Measurements from ENCODE around the gene SMYD1.
"Not testable (repeated sequence)": the region's sequence is repeated elsewhere in the genome, so short reads cannot be mapped to it uniquely, and the experiment has no call there.

SMYD1 gene

DNA sequence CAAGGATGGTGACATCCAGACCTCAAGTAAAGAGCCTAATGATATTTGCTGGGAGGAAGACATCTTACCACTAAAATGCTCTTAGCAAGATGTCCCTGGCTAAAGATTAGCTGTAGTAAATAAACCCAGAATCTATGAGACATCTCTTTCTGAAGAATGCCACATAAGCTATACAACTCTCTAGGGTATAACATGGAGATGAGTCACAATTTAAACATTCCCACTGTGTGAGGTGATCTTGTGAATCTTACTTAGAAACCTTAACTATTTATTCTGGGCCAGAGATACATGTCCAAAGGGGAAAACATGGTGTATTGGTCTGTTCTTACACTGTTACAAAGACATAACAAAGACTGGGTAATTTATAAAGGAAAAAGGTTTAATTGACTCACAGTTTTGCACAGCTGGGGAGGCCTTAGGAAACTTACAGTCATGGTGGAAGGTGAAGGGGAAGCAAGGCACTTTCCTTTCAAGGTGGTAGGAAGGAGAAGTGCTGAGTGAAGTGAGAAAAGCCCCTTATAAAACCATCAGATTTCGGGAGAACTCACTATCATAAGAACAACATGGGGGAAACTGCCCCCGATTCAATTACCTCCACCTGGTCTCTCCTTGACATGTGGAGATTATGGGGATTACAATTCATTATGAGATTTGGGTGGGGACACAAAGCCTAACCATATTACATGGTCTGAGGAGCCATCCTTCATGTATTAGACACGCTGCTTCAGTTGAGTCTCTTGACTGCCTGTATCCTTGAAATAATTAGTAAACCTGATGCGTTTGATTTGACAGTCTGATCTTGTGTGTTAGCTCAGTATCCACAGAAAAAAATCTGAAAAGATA, 29.1 kb upstream of the SMYD1 start:
- Histone ChIP-seq H3K4me3 (ENCODE audit: low read length) (no peak overlapping the region), H3K36me3 (ENCODE audit: control insufficient read depth, insufficient read depth, low read length, severe bottlenecking) (peaks cover 34% of the 10 kb centered on the region), H3K9me3 (ENCODE audit: control insufficient read depth, low read length) (no peaks in the 10 kb centered on the region), H3K4me1 (ENCODE audit: control insufficient read depth, insufficient read depth, low read length) (peaks cover 16% of the 10 kb centered on the region), H3K9ac (ENCODE audit: low read length) (no peak overlapping the region), H3K27me3 (replicated peaks; ENCODE audit: control insufficient read depth, insufficient read depth, low read length) (no peaks in the 10 kb centered on the region)
- peak; percentile 74 for DNase-seq (ENCODE audit: low read depth)

DNA sequence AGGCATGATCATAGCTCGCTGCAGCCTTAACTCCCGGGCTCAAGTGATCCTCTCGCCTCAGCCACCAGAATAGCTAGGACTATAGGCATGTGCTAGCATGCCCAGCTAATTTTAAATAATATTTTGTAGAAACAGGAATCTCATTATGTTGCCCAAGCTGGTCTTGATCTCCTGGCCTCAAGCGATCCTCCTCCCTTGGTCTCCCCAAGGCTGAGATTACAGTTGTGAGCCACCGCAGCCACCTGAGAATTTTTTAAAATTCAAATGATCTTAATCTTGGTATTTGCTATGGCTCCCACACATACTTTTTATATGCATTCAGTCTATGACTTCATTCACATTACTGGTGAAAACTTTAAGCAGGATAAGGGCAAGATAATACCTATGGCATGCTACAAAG, 25.1 kb upstream of the SMYD1 start:
- no peaks in the 10 kb centered on the region for H3K27me3 ChIP-seq (replicated peaks; ENCODE audit: control insufficient read depth, insufficient read depth, low read length)
- H3K4me1 ChIP-seq (ENCODE audit: control insufficient read depth, insufficient read depth, low read length): peaks cover 18% of the 10 kb centered on the region
- no peaks in the 10 kb centered on the region for H3K36me3 ChIP-seq (ENCODE audit: control insufficient read depth, insufficient read depth, low read length, severe bottlenecking)
- no peaks in the 10 kb centered on the region for H3K9me3 ChIP-seq (ENCODE audit: control insufficient read depth, low read length)
- H3K4me3 ChIP-seq (ENCODE audit: low read length): no peak overlapping the region
- H3K9ac ChIP-seq (ENCODE audit: low read length): no peak overlapping the region
- no peak for DNase-seq (ENCODE audit: low read depth)

DNA sequence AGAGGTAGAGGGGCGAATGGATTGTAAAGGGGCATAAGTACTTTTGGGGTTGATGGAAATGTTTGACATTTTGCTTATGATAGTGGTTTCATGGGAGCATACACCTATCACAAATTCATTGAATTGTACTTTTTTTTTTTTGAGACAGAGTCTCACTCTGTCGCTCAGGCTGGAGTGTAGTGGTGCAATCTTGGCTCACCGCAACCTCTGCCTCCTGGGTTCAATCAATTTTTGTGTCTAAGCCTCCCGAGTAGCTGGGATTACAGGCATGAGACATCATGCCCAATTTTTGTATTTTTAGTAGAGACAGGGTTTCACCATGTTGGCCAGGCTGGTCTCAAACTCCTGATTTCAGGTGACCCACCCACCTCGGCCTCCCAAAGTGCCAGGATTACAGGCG, 22.1 kb upstream of the SMYD1 start:
- H3K36me3 ChIP-seq (ENCODE audit: control insufficient read depth, insufficient read depth, low read length, severe bottlenecking); DNase-seq (ENCODE audit: low read depth); H3K4me3 ChIP-seq (ENCODE audit: low read length); H3K4me1 ChIP-seq (ENCODE audit: control insufficient read depth, insufficient read depth, low read length); H3K27me3 ChIP-seq (replicated peaks; ENCODE audit: control insufficient read depth, insufficient read depth, low read length); H3K9me3 ChIP-seq (ENCODE audit: control insufficient read depth, low read length); H3K9ac ChIP-seq (ENCODE audit: low read length): not testable (repeated sequence)

DNA sequence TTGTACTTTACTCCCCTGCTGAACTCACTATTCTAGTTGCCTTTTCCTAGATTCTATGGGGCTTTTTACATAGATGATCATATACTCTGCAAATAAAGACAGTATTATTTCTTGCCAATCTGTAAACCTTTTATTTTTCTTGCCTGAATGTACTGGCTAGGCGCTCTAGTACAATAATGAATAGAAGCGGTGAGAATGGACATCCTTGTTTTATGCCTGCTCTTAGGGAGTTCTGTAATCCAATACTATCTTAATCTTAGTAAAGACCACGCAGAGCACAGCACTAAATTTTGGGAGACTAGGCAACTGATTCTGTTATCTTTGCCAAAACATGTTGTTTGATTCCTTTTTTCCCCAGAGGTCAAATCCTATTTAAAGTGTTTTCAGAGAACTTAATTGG, 19.1 kb upstream of the SMYD1 start:
- Histone ChIP-seq H3K36me3 (ENCODE audit: control insufficient read depth, insufficient read depth, low read length, severe bottlenecking) (peaks cover 5% of the 10 kb centered on the region), H3K9me3 (ENCODE audit: control insufficient read depth, low read length) (no peaks in the 10 kb centered on the region), H3K4me3 (ENCODE audit: low read length) (no peak overlapping the region), H3K4me1 (ENCODE audit: control insufficient read depth, insufficient read depth, low read length) (peaks cover 25% of the 10 kb centered on the region), H3K9ac (ENCODE audit: low read length) (no peak overlapping the region), H3K27me3 (replicated peaks; ENCODE audit: control insufficient read depth, insufficient read depth, low read length) (no peaks in the 10 kb centered on the region)
- DNase-seq (ENCODE audit: low read depth): no peak

DNA sequence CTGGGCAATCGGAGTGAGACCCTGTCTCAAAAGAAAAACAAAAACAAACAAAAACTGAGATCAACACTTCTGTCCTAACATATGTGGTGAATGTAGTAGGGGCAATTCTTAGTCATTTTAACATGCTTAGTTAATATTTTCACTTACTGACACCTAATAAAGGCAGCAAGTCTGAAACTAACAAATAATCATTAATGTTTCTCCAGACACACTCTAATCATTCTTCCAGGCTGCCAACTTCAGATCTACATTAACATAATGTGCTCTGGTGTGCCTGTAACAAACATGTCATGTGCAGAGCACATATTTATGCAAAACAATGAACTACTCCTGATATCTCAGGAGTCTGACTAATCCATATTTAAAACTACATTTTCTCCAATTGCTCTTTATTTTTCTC, 18.0 kb upstream of the SMYD1 start:
- DNase-seq (ENCODE audit: low read depth): no peak
- no peaks in the 10 kb centered on the region for H3K9me3 ChIP-seq (ENCODE audit: control insufficient read depth, low read length)
- no peak overlapping the region for H3K4me3 ChIP-seq (ENCODE audit: low read length)
- peaks cover 5% of the 10 kb centered on the region for H3K36me3 ChIP-seq (ENCODE audit: control insufficient read depth, insufficient read depth, low read length, severe bottlenecking)
- no peaks in the 10 kb centered on the region for H3K27me3 ChIP-seq (replicated peaks; ENCODE audit: control insufficient read depth, insufficient read depth, low read length)
- H3K4me1 ChIP-seq (ENCODE audit: control insufficient read depth, insufficient read depth, low read length): peaks cover 36% of the 10 kb centered on the region
- no peak overlapping the region for H3K9ac ChIP-seq (ENCODE audit: low read length)

DNA sequence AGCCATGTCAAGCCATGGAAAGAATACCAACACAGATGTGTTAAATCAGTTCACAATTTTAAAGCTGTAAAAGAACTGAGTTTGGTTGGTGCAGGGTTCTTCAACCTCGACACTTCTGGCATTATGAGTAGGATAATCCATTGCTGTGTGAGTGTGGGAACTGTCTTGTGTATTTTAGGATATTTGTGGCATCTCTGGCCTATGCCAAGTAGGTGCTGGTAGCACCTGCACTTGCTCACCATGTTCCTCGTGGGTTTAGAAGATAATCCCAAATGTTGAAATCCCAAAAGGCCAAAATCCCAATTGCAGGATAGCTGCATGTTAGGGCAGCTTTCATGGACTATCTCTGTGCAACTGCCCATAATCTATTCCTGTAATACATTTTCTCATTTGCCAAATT, 15.8 kb upstream of the SMYD1 start:
- no peak overlapping the region for H3K4me3 ChIP-seq (ENCODE audit: low read length)
- peaks cover 36% of the 10 kb centered on the region for H3K4me1 ChIP-seq (ENCODE audit: control insufficient read depth, insufficient read depth, low read length)
- no peak for DNase-seq (ENCODE audit: low read depth)
- no peaks in the 10 kb centered on the region for H3K27me3 ChIP-seq (replicated peaks; ENCODE audit: control insufficient read depth, insufficient read depth, low read length)
- H3K9ac ChIP-seq (ENCODE audit: low read length): no peak overlapping the region
- peaks cover 5% of the 10 kb centered on the region for H3K36me3 ChIP-seq (ENCODE audit: control insufficient read depth, insufficient read depth, low read length, severe bottlenecking)
- no peaks in the 10 kb centered on the region for H3K9me3 ChIP-seq (ENCODE audit: control insufficient read depth, low read length)

DNA sequence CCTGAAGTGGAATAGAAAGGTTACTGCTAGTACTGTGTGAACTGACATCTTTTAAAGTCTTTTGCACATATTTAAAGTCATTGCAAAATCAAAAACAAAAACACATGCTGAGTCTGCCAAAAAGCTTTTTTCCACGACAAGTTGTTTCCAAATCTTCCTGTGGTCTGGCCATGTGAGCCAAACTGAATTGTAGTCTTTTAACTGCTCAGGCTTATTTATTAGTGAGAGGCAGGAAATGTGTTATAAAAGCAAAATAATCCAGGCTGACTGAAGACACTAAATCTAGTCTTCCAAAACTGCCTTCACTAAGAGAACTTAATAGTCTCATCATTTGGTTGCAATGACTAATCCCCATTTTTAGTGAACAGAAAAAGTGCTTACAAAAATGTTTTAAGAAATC, 14.3 kb upstream of the SMYD1 start:
- no peaks in the 10 kb centered on the region for H3K9me3 ChIP-seq (ENCODE audit: control insufficient read depth, low read length)
- DNase-seq (ENCODE audit: low read depth): peak; percentile 85
- H3K9ac ChIP-seq (ENCODE audit: low read length): peak overlapping the region; percentile 99
- H3K4me1 ChIP-seq (ENCODE audit: control insufficient read depth, insufficient read depth, low read length): peaks cover 36% of the 10 kb centered on the region
- peak overlapping the region; percentile 93 for H3K4me3 ChIP-seq (ENCODE audit: low read length)
- peaks cover 5% of the 10 kb centered on the region for H3K36me3 ChIP-seq (ENCODE audit: control insufficient read depth, insufficient read depth, low read length, severe bottlenecking)
- no peaks in the 10 kb centered on the region for H3K27me3 ChIP-seq (replicated peaks; ENCODE audit: control insufficient read depth, insufficient read depth, low read length)

DNA sequence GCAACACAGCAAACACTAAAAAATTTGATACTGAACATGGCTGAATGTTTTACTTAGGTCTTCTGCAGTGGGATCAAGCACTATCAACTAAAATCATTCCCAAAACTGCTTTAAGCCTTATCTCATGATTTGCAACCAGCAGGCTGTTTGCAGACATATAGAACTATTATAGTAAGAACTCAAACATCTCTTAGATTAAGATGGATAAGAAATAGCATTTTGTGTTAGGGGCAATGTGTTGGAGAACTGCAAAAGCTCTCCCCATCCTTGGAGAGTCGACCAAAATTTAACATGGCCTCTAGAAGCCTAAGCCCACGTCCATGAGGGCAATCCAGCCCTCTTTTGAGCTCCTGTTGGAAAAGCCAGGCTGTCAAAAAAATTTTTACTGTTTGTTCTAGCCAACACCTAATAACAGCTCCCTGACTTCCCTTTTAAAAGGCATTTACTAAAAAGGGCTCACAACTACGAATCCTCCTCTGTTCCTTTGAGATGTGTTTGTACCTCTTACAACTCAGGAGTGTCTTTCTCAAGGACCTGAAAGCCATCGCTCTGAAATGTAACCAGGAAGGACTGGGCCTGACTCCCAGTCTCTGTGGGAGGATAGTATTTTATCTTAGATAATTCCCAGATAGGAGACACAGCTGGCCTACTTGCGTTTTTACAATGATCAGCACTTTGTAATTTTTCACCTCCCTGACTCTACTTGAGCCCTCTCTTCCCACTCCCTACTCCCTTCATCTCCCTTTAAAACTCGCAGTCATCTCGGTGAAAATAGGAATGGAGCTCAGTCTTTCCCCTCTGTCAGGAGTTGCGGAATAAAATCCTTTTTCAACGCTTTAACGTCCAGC, 13.5 kb upstream of the SMYD1 start:
- H3K4me3 ChIP-seq (ENCODE audit: low read length): peak overlapping the region; percentile 93
- no peak for DNase-seq (ENCODE audit: low read depth)
- peaks cover 4% of the 10 kb centered on the region for H3K36me3 ChIP-seq (ENCODE audit: control insufficient read depth, insufficient read depth, low read length, severe bottlenecking)
- H3K4me1 ChIP-seq (ENCODE audit: control insufficient read depth, insufficient read depth, low read length): peaks cover 36% of the 10 kb centered on the region
- peak overlapping the region; percentile 99 for H3K9ac ChIP-seq (ENCODE audit: low read length)
- no peaks in the 10 kb centered on the region for H3K27me3 ChIP-seq (replicated peaks; ENCODE audit: control insufficient read depth, insufficient read depth, low read length)
- no peaks in the 10 kb centered on the region for H3K9me3 ChIP-seq (ENCODE audit: control insufficient read depth, low read length)

DNA sequence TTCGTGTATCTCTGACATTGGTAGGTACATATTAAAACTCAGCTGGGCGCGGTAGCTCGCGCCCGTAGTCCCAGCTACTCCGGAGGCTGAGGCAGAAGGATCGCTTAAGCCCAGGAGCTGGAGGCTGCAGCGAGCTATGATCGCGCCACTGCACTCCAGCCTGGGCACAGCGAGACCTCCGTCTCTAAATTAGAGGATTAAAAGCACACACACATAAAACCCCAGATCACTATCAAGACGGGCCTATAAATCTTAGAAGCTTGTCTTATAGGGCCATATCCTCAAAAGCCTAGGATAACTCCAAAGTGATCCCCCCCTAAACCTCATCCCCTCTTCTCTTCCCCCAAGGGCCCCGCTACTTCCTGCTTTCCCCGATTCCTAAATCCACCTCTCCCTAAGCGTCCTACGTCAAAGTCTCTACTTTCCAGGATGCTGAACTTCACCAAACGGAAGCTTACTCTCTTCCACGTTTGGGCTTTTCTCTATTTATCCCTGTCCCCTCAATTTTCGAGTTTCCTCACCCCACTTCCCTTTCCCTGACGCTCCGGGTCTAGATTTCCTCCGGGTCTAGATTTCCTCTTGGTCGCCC, 12.7 kb upstream of the SMYD1 start:
- Histone ChIP-seq H3K27me3 (replicated peaks; ENCODE audit: control insufficient read depth, insufficient read depth, low read length) (no peaks in the 10 kb centered on the region), H3K4me3 (ENCODE audit: low read length) (peak overlapping the region; percentile 93), H3K9me3 (ENCODE audit: control insufficient read depth, low read length) (no peaks in the 10 kb centered on the region), H3K4me1 (ENCODE audit: control insufficient read depth, insufficient read depth, low read length) (peaks cover 36% of the 10 kb centered on the region), H3K36me3 (ENCODE audit: control insufficient read depth, insufficient read depth, low read length, severe bottlenecking) (no peaks in the 10 kb centered on the region), H3K9ac (ENCODE audit: low read length) (peak overlapping the region; percentile 99)
- DNase-seq (ENCODE audit: low read depth): peak; percentile 70

DNA sequence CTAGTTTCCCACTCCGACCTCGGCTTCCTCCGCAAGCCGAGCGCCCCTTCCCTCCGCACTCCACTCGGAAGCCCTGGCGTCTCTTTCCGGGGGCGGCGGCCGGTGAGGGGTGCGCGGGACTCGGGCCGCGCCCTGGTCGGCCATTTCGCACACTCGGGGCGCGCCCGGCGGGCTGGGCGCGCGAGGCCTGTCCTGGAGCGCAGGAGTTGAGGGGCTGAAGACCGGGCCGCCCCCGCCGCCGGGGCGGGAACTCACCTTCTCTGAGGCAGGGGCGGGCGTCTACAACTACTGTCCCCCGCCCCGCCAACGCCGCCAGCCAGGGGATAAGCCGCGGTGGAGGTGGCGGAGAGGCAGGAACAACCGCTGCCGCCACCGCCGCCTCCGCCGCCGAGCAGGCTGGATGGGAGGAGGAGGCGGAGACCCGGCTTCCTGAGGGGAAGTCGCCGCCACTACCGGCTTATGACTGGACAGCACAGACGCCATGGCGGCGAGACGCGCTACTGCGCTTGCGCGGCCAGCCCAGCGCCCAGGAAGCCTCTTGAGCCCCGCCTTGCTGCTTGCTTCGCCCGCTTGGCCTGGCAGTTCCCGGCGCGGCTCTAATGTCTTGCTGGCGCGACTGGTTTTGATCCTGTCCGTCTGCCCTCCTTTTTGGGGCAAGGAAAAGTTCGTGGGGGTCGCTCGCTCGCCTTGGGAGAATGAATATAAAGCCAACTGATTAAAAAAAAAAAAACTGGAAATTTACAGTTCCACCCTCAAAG, 12.1 kb upstream of the SMYD1 start, which contains the start of gene KRCC1:
Gene KRCC1 (minus strand): TSS at position 413 of the 758 bp plus-strand sequence. CDS start 27,220 bp downstream, outside the sequence.
- Histone ChIP-seq H3K27me3 (replicated peaks; ENCODE audit: control insufficient read depth, insufficient read depth, low read length) (no peaks in the 10 kb centered on the region), H3K4me3 (ENCODE audit: low read length) (peak within 1 kb of the TSS; percentile 93), H3K4me1 (ENCODE audit: control insufficient read depth, insufficient read depth, low read length) (peaks cover 42% of the 10 kb centered on the region), H3K9ac (ENCODE audit: low read length) (peak within 1 kb of the TSS; percentile 99), H3K36me3 (ENCODE audit: control insufficient read depth, insufficient read depth, low read length, severe bottlenecking) (no peaks in the 10 kb centered on the region), H3K9me3 (ENCODE audit: control insufficient read depth, low read length) (no peaks in the 10 kb centered on the region)
- peak; percentile 97 for DNase-seq (ENCODE audit: low read depth)

Measured in adipocyte (in vitro differentiated cells).